ENCODE results near the gene TADA3. TPM values are rescaled to one million over a fixed set of nuclear protein-coding genes. Genes with fewer than 3 reads are reported as not detected.
A peak's percentile ranks its signal among the peaks of the same experiment; 100 is the strongest.

The TADA3 gene
- total RNA-seq, 2 experiments from 2014 or later, result 80.7 to 96.4 TPM

DNA sequence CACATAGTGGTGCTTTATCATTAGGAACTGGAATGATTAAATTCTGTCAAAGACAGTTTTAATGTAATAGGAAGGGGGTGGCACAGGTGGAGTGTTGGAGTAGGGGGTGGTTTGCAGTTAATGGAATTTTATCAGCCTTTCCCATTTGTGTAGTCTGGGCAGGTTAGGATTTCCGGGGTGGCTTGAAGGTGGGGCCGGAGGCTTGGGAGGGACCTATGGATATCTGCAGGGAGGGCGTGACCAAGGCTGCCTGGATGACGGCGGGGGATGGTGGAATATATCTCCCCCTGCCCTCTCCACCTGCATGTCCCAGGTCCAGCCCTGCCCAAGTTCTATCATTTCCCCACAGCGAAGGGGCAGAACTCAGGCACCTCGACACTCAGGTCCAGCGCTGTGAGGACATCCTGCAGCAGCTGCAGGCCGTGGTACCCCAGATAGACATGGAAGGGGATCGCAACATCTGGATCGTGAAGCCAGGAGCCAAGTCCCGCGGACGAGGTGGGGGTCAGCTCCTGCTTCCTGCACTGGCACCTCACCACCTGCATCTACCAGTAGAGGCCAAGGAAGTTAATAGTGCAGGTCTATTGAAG is 33.3 kb upstream of the TADA3 start:
- Mint-ChIP-seq H3K4me3 (no peak overlapping the region), H3K4me1 (no peaks in the 10 kb centered on the region), H3K27me3 (no peaks in the 10 kb centered on the region), H3K9me3 (ENCODE audit: low read depth) (no peaks in the 10 kb centered on the region), H3K36me3 (ENCODE audit: low read depth) (peaks cover 12% of the 10 kb centered on the region), H3K27ac (no peak overlapping the region)
- POLR2A ChIA-PET, result no interaction called here
- ATAC-seq (no peak), DNase-seq (no peak)
- CTCF ChIA-PET, result interaction anchor here (0.6 to 1.7 kb wide), 5 partner anchors 17 to 754 kb away, joined by 3 to 5 read pairs (median 4); no protein-coding TSS in a partner anchor
- intact Hi-C loops (cut with DNase I, micrococcal nuclease), result no loop called here

DNA sequence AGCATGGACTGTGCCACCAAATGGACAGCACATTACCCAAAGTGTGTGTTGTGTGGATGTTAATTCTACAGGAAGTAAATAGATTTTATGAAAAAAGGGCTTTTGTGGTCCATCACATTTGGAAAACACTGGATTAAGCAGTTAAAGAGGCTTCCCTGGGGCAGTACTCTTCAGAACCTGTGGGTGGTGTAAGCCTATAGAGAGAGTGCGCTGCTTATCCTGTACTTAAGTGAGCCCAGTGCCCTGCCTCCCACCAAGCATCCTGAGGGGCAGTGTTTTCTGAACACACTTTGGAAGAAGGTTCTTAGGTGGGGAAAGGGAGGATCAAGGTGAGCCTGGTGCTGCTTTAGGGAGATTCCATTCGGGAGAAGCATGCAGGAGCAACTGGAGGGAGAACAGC is 28.7 kb upstream of the TADA3 start:
- no peaks in the 10 kb centered on the region for H3K4me1 Mint-ChIP-seq
- peaks cover 4% of the 10 kb centered on the region for H3K36me3 Mint-ChIP-seq (ENCODE audit: low read depth)
- DNase-seq (no peak), ATAC-seq (peak; percentile 68)
- no peak overlapping the region for H3K27ac Mint-ChIP-seq
- no peak overlapping the region for H3K4me3 Mint-ChIP-seq
- no peaks in the 10 kb centered on the region for H3K27me3 Mint-ChIP-seq
- POLR2A ChIA-PET, result no interaction called here
- CTCF ChIA-PET, result no interaction called here
- intact Hi-C loops (cut with DNase I, micrococcal nuclease), result no loop called here
- no peaks in the 10 kb centered on the region for H3K9me3 Mint-ChIP-seq (ENCODE audit: low read depth)

DNA sequence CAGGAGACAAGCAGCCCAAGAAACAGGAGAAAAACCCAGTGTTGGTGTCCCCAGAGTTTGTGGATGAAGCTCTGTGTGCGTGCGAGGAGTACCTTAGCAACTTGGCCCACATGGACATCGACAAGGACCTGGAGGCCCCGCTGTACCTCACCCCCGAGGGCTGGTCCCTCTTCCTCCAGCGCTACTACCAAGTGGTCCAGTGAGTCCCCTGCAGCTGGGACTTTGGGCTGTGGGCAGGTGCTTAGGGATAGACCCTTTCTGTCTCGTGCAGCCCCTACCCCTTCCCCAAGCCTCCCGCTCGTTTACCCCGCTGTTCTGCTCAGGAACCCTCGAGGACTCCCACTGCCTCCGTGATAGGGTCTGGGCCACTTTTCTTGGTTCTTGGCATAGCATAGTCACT is 28.3 kb upstream of the TADA3 start:
- intact Hi-C loops (cut with DNase I, micrococcal nuclease), result no loop called here
- H3K4me1 Mint-ChIP-seq, result no peaks in the 10 kb centered on the region
- no peak overlapping the region for H3K27ac Mint-ChIP-seq
- ChIA-PET CTCF (no interaction called here), POLR2A (interaction anchor here (0.6 kb wide), 1 partner anchor 529 kb away, joined by 3 read pairs; no protein-coding TSS in a partner anchor)
- H3K27me3 Mint-ChIP-seq, result no peaks in the 10 kb centered on the region
- no peak for DNase-seq
- H3K4me3 Mint-ChIP-seq, result no peak overlapping the region
- H3K9me3 Mint-ChIP-seq (ENCODE audit: low read depth), result no peaks in the 10 kb centered on the region
- no peak for ATAC-seq
- peaks cover 4% of the 10 kb centered on the region for H3K36me3 Mint-ChIP-seq (ENCODE audit: low read depth)

- intact Hi-C loops (cut with DNase I, micrococcal nuclease), result no loop called here
- H3K27ac Mint-ChIP-seq, result no peak overlapping the region
- no peaks in the 10 kb centered on the region for H3K9me3 Mint-ChIP-seq (ENCODE audit: low read depth)
- H3K4me3 Mint-ChIP-seq, result no peak overlapping the region
- H3K36me3 Mint-ChIP-seq (ENCODE audit: low read depth), result peaks cover 4% of the 10 kb centered on the region
- POLR2A ChIA-PET, result interaction anchor here (0.7 kb wide), 1 partner anchor 407 kb away, joined by 3 read pairs; no protein-coding TSS in a partner anchor
- ATAC-seq (no peak), DNase-seq (no peak)
- CTCF ChIA-PET, result no interaction called here
- H3K27me3 Mint-ChIP-seq, result no peaks in the 10 kb centered on the region
- H3K4me1 Mint-ChIP-seq, result no peaks in the 10 kb centered on the region
Observed at GRCh38 chr3:9818666-9819335, 26.5 kb upstream of the TADA3 start.

DNA sequence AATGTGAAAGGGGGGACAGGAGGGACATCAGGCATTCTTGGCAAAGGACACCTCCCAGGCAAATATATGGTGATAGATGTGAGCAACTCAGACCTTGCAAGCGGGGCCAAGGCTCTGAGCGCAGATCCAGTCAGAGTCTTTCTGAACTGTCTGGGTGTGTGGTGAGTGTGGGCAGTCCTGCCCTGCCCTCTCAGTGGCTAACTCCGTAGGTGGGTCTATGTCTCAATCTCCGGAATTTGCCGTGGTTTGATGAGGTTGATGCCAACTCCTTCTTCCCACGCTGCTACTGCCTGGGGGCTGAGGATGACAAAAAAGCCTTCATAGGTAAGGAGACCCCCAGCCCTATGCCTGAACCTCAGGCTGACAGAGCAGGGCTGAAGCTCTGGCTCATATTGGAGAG is 25.2 kb upstream of the TADA3 start:
- intact Hi-C loops (cut with DNase I, micrococcal nuclease), result no loop called here
- H3K36me3 Mint-ChIP-seq (ENCODE audit: low read depth), result peaks cover 10% of the 10 kb centered on the region
- ChIA-PET CTCF (no interaction called here), POLR2A (no interaction called here)
- no peak for DNase-seq
- H3K9me3 Mint-ChIP-seq (ENCODE audit: low read depth), result no peaks in the 10 kb centered on the region
- no peaks in the 10 kb centered on the region for H3K4me1 Mint-ChIP-seq
- no peak overlapping the region for H3K4me3 Mint-ChIP-seq
- no peaks in the 10 kb centered on the region for H3K27me3 Mint-ChIP-seq
- no peak for ATAC-seq
- H3K27ac Mint-ChIP-seq, result no peak overlapping the region

DNA sequence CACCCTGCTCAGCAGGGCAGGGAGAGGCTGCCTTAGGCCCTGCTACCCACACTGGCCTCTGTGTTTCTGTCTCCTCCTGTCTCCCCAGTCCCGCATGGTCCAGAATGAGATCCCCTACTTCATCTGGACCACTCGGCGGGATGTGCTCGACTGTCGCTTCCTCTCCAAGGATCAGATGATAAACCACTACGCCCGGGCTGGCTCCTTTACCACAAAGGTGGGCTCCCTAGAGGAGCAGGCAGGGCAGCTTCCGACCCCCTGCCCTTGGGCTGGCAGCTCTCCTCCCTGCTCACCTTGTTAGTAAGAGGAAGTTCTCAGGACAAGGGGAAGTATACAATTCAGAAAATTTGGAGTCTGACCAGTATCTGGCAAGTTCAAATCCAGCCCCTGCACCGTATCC is 23.7 kb upstream of the TADA3 start:
- intact Hi-C loops (cut with DNase I, micrococcal nuclease), result no loop called here
- H3K27ac Mint-ChIP-seq, result no peak overlapping the region
- ATAC-seq, result no peak
- no peak for DNase-seq
- peaks cover 17% of the 10 kb centered on the region for H3K36me3 Mint-ChIP-seq (ENCODE audit: low read depth)
- no peaks in the 10 kb centered on the region for H3K9me3 Mint-ChIP-seq (ENCODE audit: low read depth)
- peaks cover 4% of the 10 kb centered on the region for H3K4me1 Mint-ChIP-seq
- ChIA-PET POLR2A (no interaction called here), CTCF (interaction anchor here (1.3 kb wide), 1 partner anchor 11 kb away, joined by 4 read pairs; no protein-coding TSS in a partner anchor)
- no peak overlapping the region for H3K4me3 Mint-ChIP-seq
- H3K27me3 Mint-ChIP-seq, result no peaks in the 10 kb centered on the region

GRCh38 chr3:9812870-9813483 is 20.7 kb upstream of the TADA3 start:
- intact Hi-C loops (cut with DNase I, micrococcal nuclease), result no loop called here
- no peaks in the 10 kb centered on the region for H3K9me3 Mint-ChIP-seq (ENCODE audit: low read depth)
- H3K27me3 Mint-ChIP-seq, result no peaks in the 10 kb centered on the region
- ATAC-seq, result no peak
- peaks cover 24% of the 10 kb centered on the region for H3K4me1 Mint-ChIP-seq
- no peak overlapping the region for H3K4me3 Mint-ChIP-seq
- no peak for DNase-seq
- peaks cover 34% of the 10 kb centered on the region for H3K36me3 Mint-ChIP-seq (ENCODE audit: low read depth)
- H3K27ac Mint-ChIP-seq, result no peak overlapping the region
- ChIA-PET CTCF (interaction anchor here (0.6 to 1.2 kb wide), 3 partner anchors 58 to 1824 kb away, joined by 3 to 4 read pairs (median 4); no protein-coding TSS in a partner anchor), POLR2A (interaction anchor here (0.7 kb wide), 1 partner anchor 76 kb away, joined by 5 read pairs; no protein-coding TSS in a partner anchor)

- no peaks in the 10 kb centered on the region for H3K9me3 Mint-ChIP-seq (ENCODE audit: low read depth)
- intact Hi-C loops (cut with DNase I, micrococcal nuclease), result no loop called here
- ChIA-PET CTCF (no interaction called here), POLR2A (no interaction called here)
- no peaks in the 10 kb centered on the region for H3K27me3 Mint-ChIP-seq
- peak overlapping the region; percentile 75 for H3K4me3 Mint-ChIP-seq
- H3K27ac Mint-ChIP-seq, result no peak overlapping the region
- H3K4me1 Mint-ChIP-seq, result peaks cover 34% of the 10 kb centered on the region
- ATAC-seq (no peak), DNase-seq (no peak)
- H3K36me3 Mint-ChIP-seq (ENCODE audit: low read depth), result peaks cover 48% of the 10 kb centered on the region
Observed at GRCh38 chr3:9810846-9811245, 18.6 kb upstream of the TADA3 start.

GRCh38 chr3:9810433-9810770 is 18.1 kb upstream of the TADA3 start:
- peaks cover 52% of the 10 kb centered on the region for H3K36me3 Mint-ChIP-seq (ENCODE audit: low read depth)
- no peak overlapping the region for H3K27ac Mint-ChIP-seq
- H3K4me3 Mint-ChIP-seq, result peak overlapping the region; percentile 75
- POLR2A ChIA-PET, result interaction anchor here (1.1 kb wide), 1 partner anchor 136 kb away, joined by 3 read pairs; no protein-coding TSS in a partner anchor
- intact Hi-C loops (cut with DNase I, micrococcal nuclease), result no loop called here
- peaks cover 34% of the 10 kb centered on the region for H3K4me1 Mint-ChIP-seq
- DNase-seq, result no peak
- CTCF ChIA-PET, result no interaction called here
- no peaks in the 10 kb centered on the region for H3K27me3 Mint-ChIP-seq
- ATAC-seq, result no peak
- H3K9me3 Mint-ChIP-seq (ENCODE audit: low read depth), result no peaks in the 10 kb centered on the region

DNA sequence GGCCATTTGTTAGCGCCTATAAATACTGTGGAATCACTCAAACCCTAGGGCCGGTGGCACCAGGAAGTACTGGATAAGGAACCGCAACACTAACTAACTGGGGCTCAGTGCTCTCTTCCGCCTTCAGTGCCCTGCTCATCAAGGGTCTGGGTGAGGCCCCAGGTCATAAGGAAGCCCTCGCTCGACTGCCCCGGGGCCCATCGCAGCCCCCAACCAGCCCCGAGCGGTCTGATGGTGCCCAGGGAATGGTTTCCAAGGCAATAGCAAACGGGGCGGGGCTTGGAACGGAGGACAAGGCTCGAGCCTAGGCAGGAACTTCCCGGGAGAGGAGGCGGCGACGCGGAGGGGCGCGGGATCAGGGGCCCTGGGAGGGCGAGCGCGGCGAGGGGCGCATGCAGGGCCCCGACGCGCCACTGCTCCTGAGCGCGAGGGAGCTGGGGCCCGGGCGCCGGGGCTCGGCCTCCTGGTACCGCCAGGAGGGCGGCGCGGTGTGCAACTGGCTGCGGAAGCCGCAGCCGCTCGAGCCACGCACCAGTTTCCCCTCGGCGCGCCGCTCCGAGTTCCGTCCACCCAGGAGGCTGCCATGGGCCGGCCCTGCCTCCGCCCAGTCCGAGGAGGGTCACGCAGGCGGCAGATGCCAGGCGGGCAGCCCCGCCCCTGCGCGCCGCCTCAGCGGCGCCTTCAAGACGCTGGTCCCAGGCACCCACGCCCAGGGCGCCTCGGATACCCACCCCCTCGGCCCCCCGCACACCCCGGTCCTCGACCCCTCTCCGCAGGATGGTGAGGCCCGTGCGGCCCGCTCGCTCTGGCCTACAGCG is 17.6 kb upstream of the TADA3 start, which contains the start of gene TTLL3:
Gene TTLL3 (plus strand): TSS at position 648 of the 818 bp plus-strand sequence. CDS start 400 bp downstream, outside the sequence.
- DNase-seq (peak; percentile 64), ATAC-seq (peak; percentile 34)
- Mint-ChIP-seq H3K27me3 (no peaks in the 10 kb centered on the region), H3K9me3 (ENCODE audit: low read depth) (no peaks in the 10 kb centered on the region), H3K36me3 (ENCODE audit: low read depth) (peaks cover 58% of the 10 kb centered on the region), H3K4me3 (peak within 1 kb of the TSS; percentile 75), H3K27ac (peak within 1 kb of the TSS; percentile 94), H3K4me1 (peaks cover 34% of the 10 kb centered on the region)
- ChIA-PET POLR2A (interaction anchor here (1.1 to 2.1 kb wide), 2 partner anchors 17 to 137 kb away, joined by 3 to 5 read pairs; partner anchors contain the start of gene ARPC4), CTCF (interaction anchor here (0.7 to 1.9 kb wide), 5 partner anchors 17 to 446 kb away, joined by 3 to 8 read pairs (median 4); partner anchors contain the start of gene ARPC4)
- intact Hi-C loops (cut with DNase I, micrococcal nuclease), result loop anchor here in 1 of 2 experiments (1.0 kb wide), 1 partner anchor 17 kb away; the partner anchor contains the start of gene ARPC4

- POLR2A ChIA-PET, result interaction anchor here (1.1 to 2.1 kb wide), 2 partner anchors 16 to 137 kb away, joined by 3 to 5 read pairs; partner anchors contain the start of gene ARPC4
- CTCF ChIA-PET, result interaction anchor here (0.7 to 1.9 kb wide), 7 partner anchors 16 to 446 kb away, joined by 3 to 8 read pairs (median 4); partner anchors contain the start of gene ARPC4
- Mint-ChIP-seq H3K4me1 (peaks cover 34% of the 10 kb centered on the region), H3K27me3 (no peaks in the 10 kb centered on the region), H3K4me3 (peak overlapping the region; percentile 75), H3K9me3 (ENCODE audit: low read depth) (no peaks in the 10 kb centered on the region), H3K27ac (peak overlapping the region; percentile 94), H3K36me3 (ENCODE audit: low read depth) (peaks cover 64% of the 10 kb centered on the region)
- ATAC-seq (peak; percentile 45), DNase-seq (peak; percentile 42)
- intact Hi-C loops (cut with DNase I, micrococcal nuclease), result loop anchor here in 1 of 2 experiments (1.0 kb wide), 1 partner anchor 16 kb away; the partner anchor contains the start of gene ARPC4
Observed at GRCh38 chr3:9809239-9809614, 17.0 kb upstream of the TADA3 start.
